ENCODE results near the gene GPR143. TPM values are rescaled to one million over a fixed set of nuclear protein-coding genes. Genes with fewer than 3 reads are reported as not detected.
"Not testable (repeated sequence)": the region's sequence is repeated elsewhere in the genome, so short reads cannot be mapped to it uniquely, and the experiment has no call there.

GPR143 gene
- polyA plus RNA-seq, 4 donors: 11.9 to 14.4 (median 13.8) TPM

DNA sequence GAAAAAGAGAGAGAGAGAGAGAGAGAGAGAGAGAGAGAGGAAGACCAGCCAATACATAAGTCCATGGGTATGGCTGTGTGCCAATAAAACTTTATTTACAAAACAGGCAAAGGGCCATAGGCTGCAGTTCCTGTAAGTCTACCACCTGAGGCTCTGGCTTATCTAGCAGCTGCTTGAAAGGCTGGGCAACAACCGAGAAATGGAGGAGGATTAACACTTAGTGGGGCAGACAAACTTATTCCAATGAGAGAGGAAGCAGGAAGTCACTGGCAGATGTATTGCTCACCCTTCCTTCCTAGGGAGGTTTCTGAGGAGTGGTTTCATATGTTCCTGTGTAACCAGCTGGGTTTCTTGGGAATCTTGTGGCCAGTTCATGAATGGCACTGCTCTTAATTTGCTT, 4.7 kb upstream of the GPR143 start:
- DNase-seq (ENCODE audit: low read depth in 4 of 4, low spot score in 2 of 4): no peak

DNA sequence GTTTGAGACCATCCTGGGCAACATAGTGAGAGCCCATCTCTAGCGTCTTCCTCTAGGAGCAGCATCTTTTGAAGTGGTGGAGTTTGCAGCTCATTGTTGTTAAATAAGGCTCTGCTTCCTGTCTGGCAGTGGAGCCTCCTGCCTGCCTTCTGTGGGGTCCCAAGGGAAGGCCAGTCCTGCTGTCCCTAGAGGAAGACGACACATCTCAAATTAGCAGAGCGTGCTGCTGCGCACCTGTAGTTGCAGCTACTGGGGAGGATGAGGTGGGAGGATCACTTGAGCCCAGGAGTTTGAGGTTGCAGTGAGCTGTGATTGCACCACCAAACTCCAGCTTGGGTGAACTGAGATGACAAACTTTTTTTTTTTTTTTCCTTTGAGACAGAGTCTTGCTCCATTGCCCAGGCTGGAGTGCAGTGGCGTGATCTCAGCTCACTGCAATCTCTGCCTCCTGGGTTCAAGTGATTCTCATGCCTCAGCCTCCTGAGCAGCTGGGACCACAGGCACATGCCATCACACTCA, 2.7 kb upstream of the GPR143 start:
- not testable (repeated sequence) for DNase-seq (ENCODE audit: low read depth in 4 of 4, low spot score in 2 of 4)

DNA sequence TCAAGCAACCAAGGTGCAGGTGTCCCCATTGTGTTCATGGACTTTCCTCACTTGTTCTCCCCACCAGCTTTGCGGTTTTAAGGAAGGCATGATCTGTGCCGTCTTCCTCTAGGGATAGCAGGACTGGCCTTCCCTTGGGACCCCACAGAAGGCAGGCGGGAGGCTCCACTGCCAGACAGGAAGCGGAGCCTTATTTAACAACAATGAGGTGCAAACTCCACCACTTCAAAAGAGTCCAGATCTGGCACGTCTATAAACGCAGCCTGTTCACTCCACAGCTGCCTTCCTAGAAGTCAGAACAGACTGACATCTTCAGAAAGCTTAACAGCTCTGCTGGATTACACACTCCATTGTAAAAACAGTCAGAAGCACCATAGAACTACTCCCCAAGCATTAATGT, 1.7 kb upstream of the GPR143 start:
- no peak for DNase-seq (ENCODE audit: low read depth in 4 of 4, low spot score in 2 of 4)

DNA sequence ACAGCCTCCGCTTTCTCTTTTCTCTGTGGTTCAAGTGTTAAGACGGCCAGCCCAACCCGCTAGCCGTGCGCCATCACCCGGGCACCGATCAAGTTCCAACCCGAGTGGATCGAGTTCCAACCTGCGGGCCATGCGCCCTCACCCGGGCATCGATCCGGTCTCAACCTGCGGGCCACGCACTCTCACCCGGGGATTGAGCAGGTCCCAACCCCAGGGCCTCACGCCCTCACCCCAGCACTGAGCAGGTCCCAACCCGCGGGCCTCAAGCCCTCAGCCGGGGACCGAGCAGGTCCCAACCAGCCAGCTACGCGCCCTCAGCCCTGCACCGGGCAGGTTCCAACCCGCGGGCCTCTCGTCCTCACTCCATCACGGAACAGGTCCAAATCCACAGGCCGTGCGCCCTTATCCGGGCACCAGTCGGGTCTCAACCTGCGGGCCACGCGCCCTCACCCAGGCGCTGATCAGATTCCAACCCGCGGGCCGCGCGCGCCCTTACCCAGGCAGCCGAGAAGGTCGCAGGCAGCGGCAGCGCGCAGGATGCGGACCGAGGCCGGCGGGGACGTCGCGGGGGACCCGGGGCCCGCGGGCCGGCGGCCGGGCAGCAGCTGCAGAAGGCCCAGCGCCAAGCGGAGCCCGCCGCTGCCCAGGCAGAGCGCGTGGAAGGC, 443 bp downstream of the GPR143 start:
- DNase-seq (ENCODE audit: low read depth in 4 of 4, low spot score in 2 of 4): no peak

DNA sequence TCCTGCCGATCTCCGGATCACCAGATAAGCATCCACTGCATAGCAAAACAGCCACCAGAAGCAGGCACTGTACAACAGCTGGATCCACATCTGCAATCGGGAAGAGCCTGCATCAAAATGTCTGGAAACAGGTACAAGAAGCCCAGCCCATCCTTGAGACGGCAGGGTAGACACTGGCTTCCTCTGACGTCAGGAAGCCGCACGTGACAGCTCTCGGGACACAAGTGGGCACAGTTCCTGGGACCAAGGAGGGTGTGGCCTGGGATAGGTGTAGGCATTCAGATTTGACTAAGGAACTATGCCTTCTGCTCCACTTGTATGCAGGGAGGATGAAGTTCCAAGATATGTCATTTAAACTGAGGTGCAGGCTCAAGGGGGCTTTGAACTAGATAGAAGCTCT, 6.3 kb downstream of the GPR143 start:
- DNase-seq (ENCODE audit: low read depth in 4 of 4, low spot score in 2 of 4): no peak

DNA sequence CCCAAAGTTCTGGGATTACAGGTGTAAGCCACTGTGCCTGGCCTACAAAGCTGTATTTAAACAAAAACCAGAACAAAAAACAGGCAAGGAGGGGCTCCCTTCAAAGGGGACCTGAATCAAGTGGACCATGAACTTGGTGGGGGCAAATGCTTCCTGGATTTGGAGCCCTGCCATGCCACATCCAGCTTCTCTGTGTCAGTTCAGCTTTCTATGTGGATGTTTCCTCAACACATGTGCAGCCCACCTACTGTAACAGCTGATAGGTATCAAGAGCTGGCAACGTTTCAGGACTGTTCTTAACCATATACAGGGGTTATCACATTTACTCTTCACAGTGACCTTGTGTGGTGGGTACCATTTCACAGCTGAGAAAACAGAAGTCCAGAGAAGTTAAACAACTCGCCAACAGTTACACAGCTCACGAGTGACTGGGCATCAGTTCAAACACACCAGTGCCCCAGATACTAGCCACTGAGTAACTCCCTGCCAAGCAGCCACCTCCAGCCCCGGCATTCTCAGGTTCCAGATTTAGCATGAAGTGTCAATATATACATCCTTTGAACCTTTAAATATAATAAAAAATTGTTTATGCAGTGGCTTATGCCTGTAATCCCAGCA, 7.5 kb downstream of the GPR143 start:
- no peak for DNase-seq (ENCODE audit: low read depth in 4 of 4, low spot score in 2 of 4)

DNA sequence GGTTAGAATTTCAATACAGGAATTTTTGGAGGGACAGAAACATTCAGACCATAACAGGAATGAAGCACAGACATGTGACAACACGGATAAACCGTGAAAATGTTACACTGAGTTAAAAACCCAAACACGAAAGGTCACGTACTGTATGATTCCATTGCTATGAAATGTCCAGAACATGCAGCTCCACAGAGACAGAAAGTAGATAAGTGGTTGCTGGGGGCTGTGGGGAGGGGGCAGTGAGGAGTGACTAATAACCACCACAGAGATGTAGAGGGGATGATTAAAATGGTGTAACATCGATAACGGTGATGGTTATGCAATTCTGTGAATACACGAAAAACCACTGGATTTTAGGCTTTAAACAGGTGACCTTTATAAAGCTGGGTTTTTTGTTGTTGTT, 8.3 kb downstream of the GPR143 start:
- DNase-seq (ENCODE audit: low read depth in 4 of 4, low spot score in 2 of 4): no peak

DNA sequence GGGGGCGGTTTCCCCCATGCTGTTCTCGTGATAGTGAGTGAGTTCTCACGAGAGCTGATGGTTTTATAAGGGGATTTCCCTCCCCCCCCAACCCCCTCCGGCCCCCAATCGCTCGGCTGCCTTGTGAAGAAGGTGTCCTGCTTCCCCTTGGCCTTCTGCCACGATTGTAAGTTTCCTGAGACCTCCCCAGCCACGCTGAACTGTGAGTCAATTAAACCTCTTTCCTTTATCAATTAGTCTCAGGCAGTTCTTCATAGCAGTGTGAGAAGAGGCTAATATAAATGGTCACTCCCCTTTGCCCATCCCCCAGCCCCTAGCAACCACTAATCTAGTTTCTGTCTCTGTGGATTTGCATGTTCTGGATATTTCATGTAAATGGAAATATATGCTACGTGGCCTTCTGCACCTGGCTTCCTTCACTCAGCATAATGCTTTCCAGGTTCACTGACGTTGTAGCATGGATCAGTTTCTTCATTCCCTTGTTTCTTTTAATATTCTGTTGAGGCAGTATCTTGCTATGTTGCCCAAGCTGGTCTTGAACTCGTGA, 16.4 kb downstream of the GPR143 start:
- DNase-seq (ENCODE audit: low read depth in 4 of 4, low spot score in 2 of 4): no peak

DNA sequence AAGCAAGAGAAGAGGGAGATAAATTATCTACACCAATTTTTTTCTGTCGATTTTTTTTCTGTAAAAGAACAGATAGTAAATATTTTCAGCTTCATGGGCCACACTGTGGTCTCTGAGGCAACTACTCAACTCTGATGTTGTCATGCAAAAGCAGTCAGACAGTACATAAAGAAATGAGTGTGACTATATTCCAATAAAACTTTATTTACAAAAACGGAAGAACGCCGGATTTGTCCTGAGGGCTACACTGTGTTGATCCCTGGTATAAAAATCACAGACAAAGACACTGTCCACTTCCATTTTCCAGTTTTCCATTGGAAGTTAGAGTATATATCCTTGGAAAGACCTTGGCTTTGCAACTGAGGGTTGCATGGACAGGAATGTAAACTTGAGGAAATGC, 18.0 kb downstream of the GPR143 start:
- DNase-seq (ENCODE audit: low read depth in 4 of 4, low spot score in 2 of 4): no peak

DNA sequence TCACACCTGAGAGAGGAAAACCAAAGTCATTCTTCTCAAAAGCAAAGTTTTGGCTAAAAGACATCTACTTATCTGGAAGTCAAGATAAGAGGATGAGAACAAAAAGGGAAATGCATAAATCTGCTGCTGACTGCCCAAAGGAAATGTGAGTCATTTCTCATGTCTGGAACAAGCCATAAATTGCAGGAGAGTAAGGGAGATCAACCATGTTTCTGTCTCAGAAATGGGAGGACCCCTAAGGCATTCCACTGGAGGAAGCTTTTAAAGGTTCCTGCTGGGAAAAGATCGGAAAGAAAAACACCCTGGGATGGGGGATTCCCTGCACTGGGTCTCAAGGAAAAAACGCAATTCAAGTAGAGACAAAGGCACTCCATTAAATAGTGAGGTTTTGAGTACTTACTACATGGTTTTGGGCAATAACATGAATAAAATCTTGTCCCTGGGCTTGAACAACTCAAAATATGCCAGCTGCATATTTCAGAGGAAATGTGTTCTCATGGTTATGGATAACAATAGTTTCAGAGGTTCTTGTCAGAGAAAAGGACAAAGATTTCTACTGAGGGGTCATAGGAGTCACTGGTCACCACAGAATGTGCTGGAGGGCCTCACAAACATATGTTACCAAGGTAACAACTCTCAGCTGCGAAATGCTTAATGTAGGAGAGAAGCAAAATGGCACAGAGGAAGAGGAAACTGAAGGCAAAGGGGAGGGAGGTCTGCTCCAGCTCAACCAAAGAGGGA, 19.3 kb downstream of the GPR143 start:
- DNase-seq (ENCODE audit: low read depth in 4 of 4, low spot score in 2 of 4): no peak

DNA sequence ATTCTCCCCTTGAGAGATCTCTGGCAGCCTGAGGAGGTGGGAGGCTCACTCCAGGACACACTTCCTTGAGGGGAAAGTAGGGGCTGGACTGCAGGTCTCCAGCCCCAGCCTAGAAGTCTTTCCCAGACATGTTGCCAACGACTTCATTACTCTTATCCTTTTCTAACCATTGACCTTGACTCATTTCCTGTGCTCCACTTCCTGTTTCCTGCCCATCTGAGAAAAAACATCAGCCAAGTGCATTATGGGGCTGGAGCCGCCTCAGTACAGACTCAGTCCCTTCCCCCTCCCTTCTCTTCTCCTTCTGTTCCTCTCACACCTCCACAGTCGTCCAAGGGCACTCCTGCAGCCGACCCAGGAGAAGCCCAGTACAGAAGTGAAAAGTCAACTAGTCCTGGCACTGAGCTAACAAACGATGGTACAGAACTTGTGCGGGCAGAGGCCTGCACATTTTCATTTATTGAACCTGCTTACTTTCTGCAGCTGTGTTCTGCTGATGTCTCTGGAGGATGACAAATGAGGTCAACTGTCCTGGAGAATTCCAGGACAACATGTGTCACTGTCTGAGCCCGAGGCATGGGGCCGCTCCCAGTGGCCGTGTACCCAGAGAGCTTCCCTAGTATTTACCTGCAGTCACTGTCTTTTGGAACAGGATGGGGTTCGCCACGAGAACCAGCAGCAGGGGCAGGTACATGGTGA, 20.1 kb downstream of the GPR143 start:
- no peak for DNase-seq (ENCODE audit: low read depth in 4 of 4, low spot score in 2 of 4)

DNA sequence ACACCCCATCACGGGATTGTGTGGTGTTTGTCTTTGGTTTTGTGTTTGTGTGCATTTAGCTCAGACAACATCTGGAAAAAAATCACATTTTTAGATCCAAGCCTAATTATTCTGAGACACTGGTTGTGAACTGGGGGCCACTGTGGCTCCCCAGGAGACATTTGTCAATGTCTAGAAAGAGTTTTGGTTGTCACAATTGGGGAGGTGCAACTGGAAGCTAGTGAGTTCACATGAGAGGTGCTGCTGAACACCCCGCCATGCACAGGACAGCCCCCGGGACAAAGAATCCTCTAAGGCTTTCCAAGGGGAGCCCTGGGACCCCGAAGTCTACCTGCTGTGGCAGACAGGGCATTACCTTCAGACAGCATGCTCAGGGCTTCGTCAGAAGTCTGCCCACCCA, 26.5 kb downstream of the GPR143 start:
- DNase-seq (ENCODE audit: low read depth in 4 of 4, low spot score in 2 of 4): no peak

DNA sequence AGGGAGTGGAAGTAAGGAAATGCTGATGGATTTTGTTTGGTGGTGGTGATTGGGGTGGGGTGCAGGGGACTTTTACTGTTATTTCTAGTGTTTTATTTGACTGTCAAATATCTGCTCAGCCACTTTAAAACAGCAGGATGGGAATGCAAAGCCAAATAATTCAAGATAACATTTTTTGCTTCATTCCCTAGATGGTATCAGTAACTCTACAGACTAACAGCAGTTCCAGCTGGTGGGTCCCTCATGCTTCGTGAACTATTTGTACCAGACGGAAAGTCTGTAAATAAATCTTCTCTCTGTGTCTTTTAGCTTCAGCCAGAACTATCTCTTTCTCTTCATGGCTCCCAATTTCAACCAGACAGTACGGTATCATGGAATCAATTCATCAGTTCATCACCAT, 27.5 kb downstream of the GPR143 start:
- DNase-seq (ENCODE audit: low read depth in 4 of 4, low spot score in 2 of 4): no peak

DNA sequence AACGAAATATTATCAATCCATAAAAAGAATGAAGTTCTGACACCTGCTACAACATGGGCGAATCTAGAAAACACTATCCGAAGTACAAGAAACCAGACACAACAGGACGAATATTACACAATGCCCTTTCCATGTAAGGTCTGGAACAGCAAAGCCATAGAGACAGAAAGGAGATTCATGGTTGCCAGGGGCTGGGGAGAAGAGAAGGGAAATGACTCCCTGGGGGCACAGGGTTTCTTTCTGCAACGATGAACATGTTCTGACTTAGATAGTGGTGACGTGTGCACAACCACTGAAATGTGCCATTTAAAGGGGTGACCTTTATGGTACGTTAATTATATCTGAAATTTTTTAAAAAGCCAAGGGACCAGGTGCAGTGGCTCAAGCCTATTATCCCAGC, 28.3 kb downstream of the GPR143 start:
- DNase-seq (ENCODE audit: low read depth in 4 of 4, low spot score in 2 of 4): no peak

DNA sequence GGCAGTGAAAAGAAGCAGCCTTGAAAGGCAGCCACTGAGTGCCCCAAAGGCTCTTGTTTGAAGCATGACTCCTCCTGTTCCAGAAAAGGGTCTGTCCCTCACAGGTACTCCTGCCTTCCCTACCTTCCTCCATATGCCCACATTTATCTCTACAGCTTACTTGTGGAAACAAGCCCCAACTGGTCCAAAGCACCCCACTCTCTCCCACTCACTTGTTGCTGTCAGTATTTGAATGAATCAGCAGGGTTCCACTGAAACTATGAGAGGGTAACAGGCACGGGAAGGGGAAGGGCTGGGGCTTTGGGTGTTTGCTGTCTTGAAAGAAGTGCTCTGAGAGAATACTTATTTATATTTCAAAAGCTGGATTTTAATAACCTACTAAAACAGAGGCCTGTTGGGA, 34.9 kb downstream of the GPR143 start:
- no peak for DNase-seq (ENCODE audit: low read depth in 4 of 4, low spot score in 2 of 4)

DNA sequence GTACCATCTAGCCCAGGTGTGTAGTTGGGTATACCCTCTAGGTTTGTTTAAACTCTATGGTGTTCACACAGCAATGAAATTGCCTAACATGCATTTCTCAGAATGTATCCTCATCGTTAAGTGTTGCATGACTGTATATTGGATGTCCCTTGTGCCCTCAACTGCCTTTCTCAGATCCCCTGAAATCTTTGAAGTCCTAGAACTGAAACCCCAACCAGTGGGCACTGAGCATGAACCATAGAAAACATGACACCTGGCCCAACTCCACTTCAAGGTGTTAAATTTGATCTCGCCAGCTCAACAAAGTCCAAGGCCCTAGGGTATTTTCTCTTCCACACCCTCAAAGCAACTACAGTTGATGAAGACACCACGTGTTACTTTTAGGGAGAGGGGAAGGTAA, 35.6 kb downstream of the GPR143 start:
- no peak for DNase-seq (ENCODE audit: low read depth in 4 of 4, low spot score in 2 of 4)

DNA sequence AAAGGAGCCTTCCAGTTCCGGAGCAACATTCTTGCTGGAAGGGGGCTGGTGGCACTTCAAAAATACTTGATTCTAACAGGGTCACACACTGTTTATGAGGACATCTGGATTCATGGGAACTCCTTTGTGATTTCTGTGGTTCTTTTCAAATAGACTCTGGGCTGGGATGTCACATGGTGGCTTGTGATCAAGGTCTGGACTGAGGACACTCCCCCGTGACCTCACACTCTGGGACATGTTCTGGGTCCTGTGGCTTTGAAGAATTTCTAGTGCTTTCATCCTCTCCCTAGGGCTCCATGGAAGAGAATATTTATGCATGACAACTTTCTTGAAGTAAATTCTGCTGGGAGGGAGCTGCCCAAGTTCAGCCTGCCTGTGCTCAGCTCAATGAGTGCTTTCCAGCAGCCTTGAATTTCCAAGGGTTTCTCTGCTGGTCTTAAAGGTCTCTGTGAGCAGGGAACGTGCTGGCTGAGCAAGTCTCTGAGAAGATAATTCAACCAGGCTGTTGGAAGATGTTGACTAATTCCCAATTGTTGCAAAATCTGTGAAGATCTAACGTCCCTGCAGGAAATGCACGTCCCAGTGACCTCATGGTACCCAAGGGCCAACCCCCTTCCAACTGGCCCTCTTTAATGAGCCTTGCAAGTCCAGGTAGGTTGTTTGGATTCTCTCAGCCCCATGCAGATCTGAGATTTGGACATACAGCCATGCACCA, 36.3 kb downstream of the GPR143 start:
- DNase-seq (ENCODE audit: low read depth in 4 of 4, low spot score in 2 of 4): no peak

DNA sequence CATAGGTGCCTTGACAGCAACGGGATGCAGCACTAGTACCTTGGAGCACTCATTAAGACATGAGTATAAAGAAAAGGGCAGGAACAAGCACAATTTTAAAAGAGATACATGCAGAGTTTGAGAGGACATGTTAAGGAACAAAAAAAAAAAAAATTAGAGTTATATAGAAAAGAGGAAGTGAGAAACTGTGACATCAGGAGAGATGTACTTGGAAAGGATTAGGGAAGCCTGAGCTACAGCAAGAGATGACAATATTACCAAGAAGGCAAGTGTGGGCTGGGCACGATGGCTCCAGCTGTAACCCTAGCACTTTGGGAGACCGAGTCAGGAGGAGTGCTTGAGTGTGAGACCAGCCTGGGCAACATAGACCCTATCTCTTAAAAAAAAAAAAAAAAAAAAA, 37.4 kb downstream of the GPR143 start:
- DNase-seq (ENCODE audit: low read depth in 4 of 4, low spot score in 2 of 4): no peak

DNA sequence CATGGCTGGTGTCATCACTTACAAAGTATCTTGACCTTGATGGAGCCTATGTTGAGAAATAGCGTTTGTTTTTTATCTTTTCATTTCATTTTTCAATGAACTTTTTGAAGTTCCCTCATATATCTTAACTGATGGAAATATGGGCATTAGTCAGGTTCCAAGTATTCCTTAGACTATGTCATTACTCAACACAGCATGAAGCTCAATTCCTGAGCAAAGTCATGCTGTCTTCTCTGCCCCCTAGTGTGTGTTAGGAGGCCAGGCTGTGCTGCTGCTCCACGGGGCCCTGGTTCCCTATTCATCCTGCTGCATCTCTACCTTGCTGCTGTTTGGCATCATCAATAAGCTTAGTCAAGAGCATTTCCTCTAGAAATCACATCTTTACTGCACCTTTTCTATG, 40.9 kb downstream of the GPR143 start:
- DNase-seq (ENCODE audit: low read depth in 4 of 4, low spot score in 2 of 4): no peak

DNA sequence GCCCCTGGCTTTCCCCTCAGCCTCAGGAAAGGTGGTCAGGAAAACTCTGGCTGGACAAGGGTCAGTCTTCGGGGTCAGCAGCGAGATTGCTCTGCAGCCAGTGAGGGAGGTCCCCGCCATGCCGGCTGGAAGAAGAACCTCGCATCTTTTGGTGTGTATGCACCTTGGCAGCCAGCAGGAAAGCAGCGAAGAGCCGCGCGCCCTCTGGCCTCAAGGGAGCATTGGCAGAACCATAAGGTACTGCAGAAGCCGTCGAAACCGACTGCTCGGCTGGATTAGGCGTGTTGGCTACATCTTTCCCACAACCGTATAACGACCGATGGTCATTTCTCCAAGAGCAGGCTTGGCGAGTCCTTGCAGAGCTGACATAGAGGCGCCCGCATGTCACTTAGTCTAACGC, 48.3 kb downstream of the GPR143 start:
- DNase-seq (ENCODE audit: low read depth in 4 of 4, low spot score in 2 of 4): no peak

Measured in left renal cortex interstitium (tissue), 4 donors.